GM18870 (cell line): ENCODE results near the gene BRS3.

Experiments used
- ATAC-seq: cut with Tn5 transposase; IDR thresholded peaks from one replicate; pipeline ENCODE4 v1.9.1; 2021; ENCODE audit warnings: moderate library complexity; ENCODE audit not compliant: unreplicated experiment

Gene BRS3

GRCh38 chrX:136493011-136493410, 5.3 kb downstream of the BRS3 start:
- no peak for ATAC-seq

- no peak for ATAC-seq
Observed at GRCh38 chrX:136495043-136495442, 7.3 kb downstream of the BRS3 start.

DNA sequence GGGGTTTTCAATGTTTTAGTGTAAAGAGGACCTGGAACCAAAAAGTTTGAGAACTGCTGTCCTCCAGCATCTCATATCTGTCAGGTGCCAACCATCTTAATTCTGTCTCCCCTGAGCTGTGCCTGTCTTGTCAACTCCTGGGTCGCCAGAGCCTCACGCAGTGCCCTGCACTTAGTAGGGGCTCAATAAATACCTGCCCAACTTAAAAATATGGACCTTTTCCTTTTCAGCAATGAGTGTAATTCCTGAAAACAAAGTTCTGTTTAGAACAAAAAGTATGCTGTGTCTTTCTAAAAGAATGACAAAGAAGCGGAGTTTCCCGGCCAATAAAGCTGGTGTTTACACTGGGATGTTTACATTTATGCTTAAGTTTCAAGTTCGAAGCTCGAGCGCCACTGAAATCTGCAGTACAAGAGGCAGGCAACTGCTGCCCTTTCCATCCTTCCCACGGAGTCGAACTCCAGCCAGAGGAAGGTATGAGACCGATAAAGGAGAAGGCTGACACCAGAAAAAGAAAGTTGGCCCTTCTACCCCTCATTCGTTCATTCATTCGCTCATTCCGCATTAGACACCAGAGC, 8.5 kb downstream of the BRS3 start:
- ATAC-seq, result no peak

GRCh38 chrX:136496764-136497555, 9.2 kb downstream of the BRS3 start:
- peak; percentile 56 for ATAC-seq

DNA sequence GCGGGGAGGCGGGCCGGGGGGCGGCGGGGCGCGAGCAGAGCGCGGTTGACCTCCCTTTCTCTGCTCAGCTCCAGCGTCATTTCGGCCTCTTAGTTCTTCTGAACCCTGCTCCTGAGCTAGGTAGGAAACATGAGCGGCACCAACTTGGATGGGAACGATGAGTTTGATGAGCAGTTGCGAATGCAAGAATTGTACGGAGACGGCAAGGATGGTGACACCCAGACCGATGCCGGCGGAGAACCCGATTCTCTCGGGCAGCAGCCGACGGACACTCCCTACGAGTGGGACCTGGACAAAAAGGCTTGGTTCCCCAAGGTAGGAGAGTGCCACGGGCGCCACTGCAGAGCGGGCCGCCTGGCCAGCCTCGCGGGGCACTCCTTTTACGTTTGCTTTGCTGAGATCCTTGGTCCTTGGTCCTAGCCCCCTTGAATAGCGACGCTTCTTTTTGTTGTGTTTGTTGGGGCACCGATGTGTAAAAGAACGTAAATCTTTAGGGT, 9.9 kb downstream of the BRS3 start, which contains the start of gene HTATSF1:
HTATSF1 (plus strand) TSS at position 37 of the 497 bp plus-strand sequence; CDS start at position 130, 93 bp downstream.
- ATAC-seq, result peak; percentile 21

DNA sequence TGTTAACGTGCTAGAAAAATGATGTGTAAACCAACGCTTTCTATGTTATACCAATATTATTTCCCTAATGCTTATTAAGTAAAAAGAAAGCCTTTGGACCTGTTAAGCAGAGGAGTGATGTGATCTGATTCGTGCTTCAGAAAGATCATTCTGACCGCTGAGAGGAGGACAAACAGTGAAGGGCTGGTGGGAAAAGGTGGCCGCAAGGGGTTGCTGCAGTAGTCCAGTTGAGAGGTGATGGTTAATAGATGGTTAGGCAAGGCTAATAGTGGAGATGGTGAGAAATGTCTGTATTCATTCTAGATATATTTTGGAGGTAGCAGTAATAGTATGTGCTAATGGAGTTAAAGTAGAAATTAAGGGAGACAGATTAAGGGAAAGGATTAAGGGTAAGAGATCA, 31.3 kb downstream of the BRS3 start:
- ATAC-seq, result no peak

DNA sequence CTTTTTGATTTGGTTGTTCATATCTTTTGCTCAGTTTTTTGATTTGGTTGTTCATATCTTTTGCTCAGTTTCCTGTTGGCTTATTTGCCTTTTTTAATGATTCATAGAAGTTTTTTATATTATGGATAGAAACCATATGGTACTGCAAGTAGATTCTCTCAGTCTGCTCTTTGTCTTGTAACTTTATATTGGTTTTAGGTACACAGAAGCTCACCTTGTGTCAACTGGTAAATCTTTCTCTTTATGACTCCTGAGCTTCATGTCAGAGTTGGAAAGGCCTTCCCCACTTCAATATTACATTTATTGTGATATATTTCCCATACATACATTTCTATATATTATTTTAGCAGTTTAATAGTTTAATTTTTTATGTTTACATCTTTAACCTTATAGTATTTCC, 36.0 kb downstream of the BRS3 start:
- ATAC-seq, result no peak

DNA sequence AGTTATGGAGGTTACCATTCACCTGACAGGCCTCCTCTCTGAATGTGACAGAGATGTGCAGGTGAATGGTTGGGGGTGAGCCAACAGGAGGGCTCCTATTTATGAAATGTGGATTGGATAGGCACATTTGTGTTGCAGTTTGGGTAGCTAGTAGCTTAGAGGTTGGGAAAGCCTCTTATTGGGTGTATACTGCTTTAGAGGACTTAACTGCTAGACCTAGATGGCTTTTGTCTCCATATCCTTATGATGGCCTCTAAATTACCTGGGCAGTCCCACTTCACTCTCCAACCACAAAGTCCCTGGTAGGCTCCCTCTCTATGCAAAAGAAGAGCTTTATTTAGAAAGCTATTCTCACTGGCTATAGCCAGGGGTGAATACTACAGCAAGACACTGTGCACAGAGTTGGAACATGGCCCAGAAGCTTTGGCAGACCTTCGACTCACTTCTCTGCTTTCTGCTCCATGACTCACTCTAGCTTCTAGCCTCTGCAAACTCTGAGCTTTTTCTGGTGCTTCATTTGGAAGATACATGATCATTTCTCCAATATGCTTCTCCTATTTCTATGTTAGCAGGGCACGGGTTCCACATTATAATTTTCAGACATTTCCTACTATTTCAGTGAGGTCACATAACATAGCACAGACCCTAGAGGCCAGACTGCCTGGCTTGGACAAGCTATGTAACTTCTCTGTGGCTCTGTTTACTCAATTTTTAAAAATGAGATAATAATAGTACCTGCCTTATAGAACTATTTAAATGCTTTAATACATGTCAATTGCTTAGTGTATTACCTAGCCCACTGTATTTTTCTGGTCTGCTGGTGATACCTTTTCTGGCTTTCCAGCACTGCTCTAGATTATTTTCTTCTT, 38.2 kb downstream of the BRS3 start:
- no peak for ATAC-seq

GRCh38 chrX:136528645-136529315, 41.0 kb downstream of the BRS3 start:
- no peak for ATAC-seq

- ATAC-seq, result no peak
Observed at GRCh38 chrX:136529795-136530194, 42.0 kb downstream of the BRS3 start.

- ATAC-seq, result no peak
Observed at GRCh38 chrX:136531951-136532350, 44.2 kb downstream of the BRS3 start, which contains the start of gene VGLL1. VGLL1 (plus strand) TSS chrX:136532215; CDS start chrX:136536021, 3,806 bp downstream.

DNA sequence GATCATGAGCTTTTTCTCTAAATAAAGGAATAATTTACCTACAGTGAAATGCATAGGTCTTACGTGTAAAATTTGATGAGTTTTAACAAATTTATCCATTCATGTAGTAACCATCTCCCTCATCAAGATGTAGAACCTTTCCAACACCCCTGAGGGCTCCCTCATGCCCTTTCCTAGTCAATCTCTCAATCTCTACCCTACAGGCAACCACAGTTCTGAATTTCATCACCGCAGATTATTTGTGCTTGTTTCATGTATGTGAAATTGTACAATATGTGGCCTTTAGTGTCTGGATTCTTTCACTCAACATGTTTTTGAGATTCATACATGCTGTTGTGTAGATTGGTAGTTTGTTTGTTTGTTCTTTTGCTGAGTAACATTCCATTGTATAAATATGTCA, 46.4 kb downstream of the BRS3 start:
- ATAC-seq, result no peak

DNA sequence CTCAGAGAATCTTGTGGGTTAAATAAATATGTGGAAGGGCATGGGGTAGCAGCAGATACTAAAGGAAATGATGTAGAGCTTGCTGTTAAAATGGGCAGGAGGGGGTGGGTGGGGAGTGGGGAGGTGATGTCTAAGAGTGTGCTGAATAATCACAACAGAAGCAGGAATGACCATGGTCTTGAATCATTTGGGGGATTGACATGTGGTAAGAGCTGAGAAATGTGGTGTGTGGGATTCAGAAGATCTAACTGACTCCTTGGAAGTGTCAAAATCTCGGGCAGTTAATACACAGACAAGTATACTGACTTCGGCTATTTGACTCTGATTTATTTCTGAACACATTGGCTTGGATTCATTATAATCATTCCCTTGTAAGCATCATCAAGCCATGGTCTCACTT, 51.1 kb downstream of the BRS3 start:
- no peak for ATAC-seq

DNA sequence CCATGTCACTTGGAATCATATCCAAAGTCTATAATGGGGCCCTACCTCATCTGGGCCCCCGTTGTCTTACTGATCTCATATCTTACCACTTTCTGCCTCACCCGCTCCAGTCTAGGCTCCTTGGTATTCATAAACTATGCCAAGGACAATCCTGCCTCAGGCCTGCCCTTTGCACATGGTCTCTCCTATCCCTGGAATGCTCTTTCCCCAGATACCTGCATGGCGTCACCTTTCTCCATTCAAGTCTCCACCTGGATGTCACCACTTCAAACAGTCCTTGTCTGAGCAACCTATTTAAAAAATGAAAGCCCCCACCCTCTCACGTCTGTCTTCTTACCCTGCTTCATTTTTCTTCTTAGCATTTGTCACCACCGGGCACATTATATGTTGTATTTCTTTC, 52.5 kb downstream of the BRS3 start:
- no peak for ATAC-seq

DNA sequence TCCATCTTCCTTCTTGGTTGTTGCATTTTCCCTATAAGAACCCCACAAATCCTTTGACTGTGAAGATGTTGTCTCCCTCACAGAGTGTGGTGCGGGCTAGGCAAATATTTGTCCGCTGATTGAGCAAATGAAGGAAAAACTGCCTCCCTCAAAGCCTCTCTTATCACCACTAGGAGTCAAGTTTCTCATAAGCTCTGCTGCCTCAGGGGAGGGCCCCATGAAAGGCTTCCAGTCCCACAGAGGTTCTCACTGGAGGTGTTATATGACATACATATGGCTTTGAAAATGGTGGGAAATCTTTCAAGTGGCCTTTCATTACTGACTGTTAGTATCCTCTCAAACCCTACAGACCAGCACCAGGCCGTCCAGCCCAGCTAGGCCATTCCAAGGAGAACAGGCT, 53.5 kb downstream of the BRS3 start:
- no peak for ATAC-seq

- no peak for ATAC-seq
Observed at GRCh38 chrX:136542281-136542680, 54.5 kb downstream of the BRS3 start.
